Breast epithelium (tissue), 3 donors: ENCODE results near the gene RPSA.

Experiments used
- CTCF ChIP-seq, 3 donors: fragments of 450-650 bp; IDR thresholded peaks; one replicate each; pipeline ENCODE4 v1.5.1; 2016 to 2017; ENCODE audit warnings: antibody characterized with exemption in 3 of 3, mild to moderate bottlenecking in 3 of 3, moderate library complexity in 3 of 3
- POLR2A ChIP-seq: fragments of 450-650 bp; IDR thresholded peaks from one replicate; pipeline ENCODE4 v1.6.1; 2016; ENCODE audit warnings: antibody characterized with exemption, mild to moderate bottlenecking, moderate library complexity
- POLR2AphosphoS5 ChIP-seq, 3 donors: sonication (generic); formaldehyde crosslinking; IDR thresholded peaks; one replicate each; pipeline ENCODE4 v1.6.1; 2017; ENCODE audit warnings: antibody characterized with exemption in 3 of 3

DNA sequence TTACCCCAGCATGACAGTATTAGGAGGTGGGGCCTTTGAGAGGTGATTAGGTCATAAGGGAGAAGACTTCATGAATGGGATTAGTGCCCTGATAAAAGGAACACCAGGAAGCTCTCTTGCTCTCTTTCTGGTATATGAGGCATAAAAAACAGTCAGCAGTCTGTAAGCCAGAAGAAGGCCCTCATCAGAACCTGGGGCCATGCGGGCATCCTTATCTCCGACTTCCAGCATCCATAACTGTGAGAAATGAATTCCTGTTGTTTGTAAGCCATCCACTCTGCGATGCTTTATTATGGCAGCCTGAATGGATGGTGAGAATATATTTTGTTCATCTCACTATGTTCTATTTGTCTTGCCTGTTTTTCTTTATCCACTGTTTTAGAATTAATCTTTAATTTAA, 43.3 kb downstream of the RPSA start:
- TF ChIP-seq CTCF (IDR thresholded peaks at IDR 0.05) (no peak), POLR2A (no peak), POLR2AphosphoS5 (IDR thresholded peaks at IDR 0.05) (no peak)
